Cardiac muscle cell (in vitro differentiated cells and primary cell): ENCODE data around the gene SLC35C1. TPM values are rescaled to one million over a fixed set of nuclear protein-coding genes. Genes with fewer than 3 reads are reported as not detected.
A peak's percentile ranks its signal among the peaks of the same experiment; 100 is the strongest.

Source experiments
- DNase-seq, 2 donors: peaks; one replicate each; pipeline versions ENCODE4 v3.0.0 to v3.0.0-alpha.2; 2010 to 2017; ENCODE audit warnings: low read depth in 1 of 2, low spot score in 1 of 2
- H3K27ac ChIP-seq: fragments of 200-600 bp; sonication (generic); 2 replicates; pipeline ENCODE4 v1.5.1; 2016
- H3K27me3 ChIP-seq: fragments of 200-600 bp; sonication (generic); 2 replicates; pipeline ENCODE4 v1.6.0; 2016; ENCODE audit warnings: control low read depth
- H3K36me3 ChIP-seq: fragments of 200-600 bp; sonication (generic); 2 replicates; pipeline ENCODE4 v1.5.1; 2016; ENCODE audit warnings: control low read depth
- H3K4me1 ChIP-seq: fragments of 200-600 bp; sonication (generic); 2 replicates; pipeline ENCODE4 v1.8.1; 2017; ENCODE audit warnings: low read depth, mild to moderate bottlenecking, mixed run types
- H3K4me3 ChIP-seq: fragments of 200-600 bp; sonication (generic); 2 replicates; pipeline ENCODE4 v1.5.1; 2016; ENCODE audit warnings: mild to moderate bottlenecking
- H3K9me3 ChIP-seq: fragments of 200-600 bp; sonication (generic); 2 replicates; pipeline ENCODE4 v1.5.1; 2017; ENCODE audit warnings: low read depth, mild to moderate bottlenecking, control low read depth
- polyA plus RNA-seq: library from polyadenylated mRNA; unstranded; fragments of >200 nt; fragmentation: Nextera tagmentation; extraction: Ambion mirVana; gene quantifications from 2 replicates; pipeline ENCODE4 v1.2.1, GENCODE V29; 2016
- total RNA-seq: library from RNA; depleted of rRNA; stranded (reverse); fragments of >200 nt; gene quantifications from 2 replicates; pipeline ENCODE4 v1.2.3, GENCODE V29; 2016
- TF ChIP-seq, protein P1 (sequence below): IDR thresholded peaks from 2 replicates; pipeline ENCODE4 v1.5.1; 2012; ENCODE audit warnings: low read depth, mild to moderate bottlenecking, low read length

Gene SLC35C1
- total and polyA plus RNA-seq, 2 experiments from 2014 or later, result 8.1 to 15.1 TPM

DNA sequence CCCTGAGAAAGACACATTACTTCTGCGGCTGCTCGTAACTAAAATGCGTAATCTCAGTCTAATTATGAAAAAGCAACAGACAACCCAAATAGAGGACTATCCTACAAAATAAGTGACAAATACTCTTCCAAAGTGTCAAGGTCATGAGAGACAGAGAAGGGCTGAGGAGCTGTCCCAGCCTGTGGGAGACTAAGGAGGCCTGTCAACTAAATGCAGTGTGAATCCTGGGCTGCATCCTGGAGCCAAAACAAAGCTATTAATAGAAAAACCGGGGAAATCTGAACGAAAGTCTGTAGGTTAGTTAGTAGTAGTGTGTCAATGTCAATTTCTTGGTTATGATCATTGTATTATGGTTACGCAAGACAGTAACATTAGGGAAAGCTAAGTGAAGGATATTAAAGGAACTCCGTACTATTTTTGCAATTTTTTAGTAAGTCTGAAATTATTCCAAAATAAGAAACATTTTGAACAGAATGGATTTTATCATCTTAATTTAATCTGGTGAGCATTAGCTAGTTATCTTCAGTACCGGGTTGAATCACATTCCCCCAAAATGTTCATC, 39.8 kb upstream of the SLC35C1 start:
- Histone ChIP-seq H3K36me3 (no peaks in the 10 kb centered on the region), H3K4me1 (peaks cover 4% of the 10 kb centered on the region), H3K27me3 (peaks cover 6% of the 10 kb centered on the region), H3K9me3 (no peaks in the 10 kb centered on the region), H3K27ac (no peak overlapping the region), H3K4me3 (no peak overlapping the region)
- no peak for DNase-seq
- TF ChIP-seq, protein P1, sequence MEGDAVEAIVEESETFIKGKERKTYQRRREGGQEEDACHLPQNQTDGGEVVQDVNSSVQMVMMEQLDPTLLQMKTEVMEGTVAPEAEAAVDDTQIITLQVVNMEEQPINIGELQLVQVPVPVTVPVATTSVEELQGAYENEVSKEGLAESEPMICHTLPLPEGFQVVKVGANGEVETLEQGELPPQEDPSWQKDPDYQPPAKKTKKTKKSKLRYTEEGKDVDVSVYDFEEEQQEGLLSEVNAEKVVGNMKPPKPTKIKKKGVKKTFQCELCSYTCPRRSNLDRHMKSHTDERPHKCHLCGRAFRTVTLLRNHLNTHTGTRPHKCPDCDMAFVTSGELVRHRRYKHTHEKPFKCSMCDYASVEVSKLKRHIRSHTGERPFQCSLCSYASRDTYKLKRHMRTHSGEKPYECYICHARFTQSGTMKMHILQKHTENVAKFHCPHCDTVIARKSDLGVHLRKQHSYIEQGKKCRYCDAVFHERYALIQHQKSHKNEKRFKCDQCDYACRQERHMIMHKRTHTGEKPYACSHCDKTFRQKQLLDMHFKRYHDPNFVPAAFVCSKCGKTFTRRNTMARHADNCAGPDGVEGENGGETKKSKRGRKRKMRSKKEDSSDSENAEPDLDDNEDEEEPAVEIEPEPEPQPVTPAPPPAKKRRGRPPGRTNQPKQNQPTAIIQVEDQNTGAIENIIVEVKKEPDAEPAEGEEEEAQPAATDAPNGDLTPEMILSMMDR, result no peak

DNA sequence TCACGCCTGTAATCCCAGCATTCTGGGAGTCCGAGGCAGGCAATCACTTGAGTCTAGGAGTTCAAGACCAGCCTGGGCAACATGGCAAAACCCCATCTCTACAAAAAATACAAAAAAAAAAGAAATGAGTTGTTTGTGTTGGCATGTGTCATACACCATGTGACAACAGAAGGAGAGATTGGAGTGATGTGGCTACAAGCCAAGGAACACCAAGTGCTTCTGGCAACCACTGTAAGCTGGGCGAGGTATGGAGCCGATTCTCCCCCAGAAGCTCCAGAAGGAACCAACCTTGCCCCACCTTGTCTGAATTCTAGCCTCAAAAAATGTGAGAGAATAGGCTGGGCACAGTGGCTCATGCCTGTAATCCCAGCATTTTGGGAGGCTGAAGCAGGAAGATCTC, 39.1 kb upstream of the SLC35C1 start:
- DNase-seq, result peak in 1 of 2 donors; percentile 21
- no peak overlapping the region for H3K4me3 ChIP-seq
- H3K36me3 ChIP-seq, result no peaks in the 10 kb centered on the region
- TF ChIP-seq, protein P1, result no peak
- no peak overlapping the region for H3K27ac ChIP-seq
- peaks cover 6% of the 10 kb centered on the region for H3K27me3 ChIP-seq
- no peaks in the 10 kb centered on the region for H3K9me3 ChIP-seq
- peaks cover 4% of the 10 kb centered on the region for H3K4me1 ChIP-seq

DNA sequence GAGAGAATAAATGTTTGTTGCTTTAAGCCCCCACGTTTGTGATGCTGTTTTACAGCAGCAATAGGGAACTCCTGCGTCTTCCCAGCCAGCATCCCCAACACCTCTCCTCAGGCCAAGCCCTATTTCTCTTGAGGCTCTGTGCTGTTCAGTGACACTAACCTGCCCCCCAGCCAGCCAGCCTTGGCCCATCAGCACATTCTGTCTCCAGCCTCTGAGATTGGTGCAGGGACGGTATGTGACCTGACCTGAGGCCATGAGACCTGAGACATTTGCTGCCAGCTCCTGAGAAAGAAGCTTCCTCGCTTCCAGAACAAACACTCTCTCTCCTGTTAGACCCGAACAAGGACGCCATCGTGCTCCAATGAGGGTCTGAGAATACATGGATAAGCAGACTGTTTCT, 38.5 kb upstream of the SLC35C1 start:
- peaks cover 4% of the 10 kb centered on the region for H3K4me1 ChIP-seq
- DNase-seq, result no peak
- TF ChIP-seq, protein P1, result no peak
- peaks cover 6% of the 10 kb centered on the region for H3K27me3 ChIP-seq
- no peaks in the 10 kb centered on the region for H3K36me3 ChIP-seq
- no peaks in the 10 kb centered on the region for H3K9me3 ChIP-seq
- H3K27ac ChIP-seq, result no peak overlapping the region
- no peak overlapping the region for H3K4me3 ChIP-seq

GRCh38 chr11:45768486-45768885, 36.5 kb upstream of the SLC35C1 start:
- no peaks in the 10 kb centered on the region for H3K9me3 ChIP-seq
- DNase-seq, result no peak
- H3K4me3 ChIP-seq, result no peak overlapping the region
- TF ChIP-seq, protein P1, result no peak
- peaks cover 4% of the 10 kb centered on the region for H3K4me1 ChIP-seq
- H3K27ac ChIP-seq, result no peak overlapping the region
- no peaks in the 10 kb centered on the region for H3K36me3 ChIP-seq
- peaks cover 16% of the 10 kb centered on the region for H3K27me3 ChIP-seq

DNA sequence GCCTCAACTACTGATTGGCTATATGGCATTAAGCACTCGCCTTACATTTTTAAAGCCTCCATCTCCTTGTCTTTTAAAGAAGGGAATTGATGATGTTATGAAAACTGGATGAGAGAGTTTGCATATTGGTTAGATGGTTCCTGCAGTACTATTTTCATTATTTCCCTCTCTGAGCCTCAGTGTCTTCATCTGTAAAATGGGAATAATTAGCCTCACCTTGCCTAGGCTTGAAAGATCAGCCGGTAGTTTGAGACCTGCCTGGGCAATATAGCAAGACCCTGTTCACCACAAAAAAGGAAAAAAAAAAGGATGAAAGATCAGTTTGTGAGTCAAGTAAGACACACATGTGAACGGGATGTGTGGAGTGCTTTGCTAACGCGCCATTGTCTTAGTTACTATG, 35.0 kb upstream of the SLC35C1 start:
- Histone ChIP-seq H3K36me3 (no peaks in the 10 kb centered on the region), H3K4me3 (no peak overlapping the region)

More for the DNA sequence above, 35.0 kb upstream of the SLC35C1 start:
- no peak overlapping the region for H3K27ac ChIP-seq
- no peak for DNase-seq
- TF ChIP-seq, protein P1, result no peak
- no peaks in the 10 kb centered on the region for H3K9me3 ChIP-seq
- H3K4me1 ChIP-seq, result peaks cover 4% of the 10 kb centered on the region
- peaks cover 28% of the 10 kb centered on the region for H3K27me3 ChIP-seq
